ENCODE measurements around the gene CYP4F8.
"Not testable (repeated sequence)": the region's sequence is repeated elsewhere in the genome, so short reads cannot be mapped to it uniquely, and the experiment has no call there.

The CYP4F8 gene

DNA sequence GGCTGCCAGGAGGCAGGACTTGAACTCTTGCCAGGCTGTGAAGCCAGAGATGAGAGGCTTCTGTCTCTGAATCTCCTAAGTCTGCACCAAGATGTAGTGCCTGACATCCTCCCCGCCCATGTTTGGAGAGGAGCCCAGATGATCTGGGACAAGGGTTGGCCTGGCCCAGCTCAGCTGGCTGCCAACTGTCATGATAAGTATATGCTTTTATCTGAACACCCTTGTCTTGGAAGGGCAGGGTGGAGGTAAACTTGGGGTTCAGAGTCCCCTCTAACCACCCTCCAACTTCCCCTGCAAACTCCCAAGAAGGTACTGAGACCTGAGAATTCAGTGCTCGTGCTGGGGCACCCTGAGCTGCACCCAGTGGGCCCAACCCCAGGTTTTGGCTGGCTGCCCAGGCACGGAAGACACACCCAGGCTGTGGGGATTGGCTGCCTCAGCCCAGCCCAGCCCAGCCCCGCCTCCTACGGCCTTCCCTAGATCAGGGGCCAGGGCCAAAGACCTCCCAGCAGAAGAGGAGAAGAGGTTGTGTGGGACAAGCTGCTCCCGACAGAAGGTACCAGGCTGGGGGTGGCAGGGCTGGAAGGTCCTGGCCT, 57.7 kb downstream of the CYP4F8 start, which contains the start of gene CYP4F12:
Gene CYP4F12 (plus strand): TSS at position 508 of the 596 bp plus-strand sequence. CDS start 443 bp downstream, outside the sequence.
- H3K4me3 ChIP-seq (ENCODE audit: low read depth, low read length), result no peak within 1 kb of the TSS
- DNase-seq (ENCODE audit: low read depth), result no peak
- TF ChIP-seq, protein P1, sequence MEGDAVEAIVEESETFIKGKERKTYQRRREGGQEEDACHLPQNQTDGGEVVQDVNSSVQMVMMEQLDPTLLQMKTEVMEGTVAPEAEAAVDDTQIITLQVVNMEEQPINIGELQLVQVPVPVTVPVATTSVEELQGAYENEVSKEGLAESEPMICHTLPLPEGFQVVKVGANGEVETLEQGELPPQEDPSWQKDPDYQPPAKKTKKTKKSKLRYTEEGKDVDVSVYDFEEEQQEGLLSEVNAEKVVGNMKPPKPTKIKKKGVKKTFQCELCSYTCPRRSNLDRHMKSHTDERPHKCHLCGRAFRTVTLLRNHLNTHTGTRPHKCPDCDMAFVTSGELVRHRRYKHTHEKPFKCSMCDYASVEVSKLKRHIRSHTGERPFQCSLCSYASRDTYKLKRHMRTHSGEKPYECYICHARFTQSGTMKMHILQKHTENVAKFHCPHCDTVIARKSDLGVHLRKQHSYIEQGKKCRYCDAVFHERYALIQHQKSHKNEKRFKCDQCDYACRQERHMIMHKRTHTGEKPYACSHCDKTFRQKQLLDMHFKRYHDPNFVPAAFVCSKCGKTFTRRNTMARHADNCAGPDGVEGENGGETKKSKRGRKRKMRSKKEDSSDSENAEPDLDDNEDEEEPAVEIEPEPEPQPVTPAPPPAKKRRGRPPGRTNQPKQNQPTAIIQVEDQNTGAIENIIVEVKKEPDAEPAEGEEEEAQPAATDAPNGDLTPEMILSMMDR (conservative IDR thresholded peaks at IDR 0.05; ENCODE audit: low read depth, low read length), result no peak

DNA sequence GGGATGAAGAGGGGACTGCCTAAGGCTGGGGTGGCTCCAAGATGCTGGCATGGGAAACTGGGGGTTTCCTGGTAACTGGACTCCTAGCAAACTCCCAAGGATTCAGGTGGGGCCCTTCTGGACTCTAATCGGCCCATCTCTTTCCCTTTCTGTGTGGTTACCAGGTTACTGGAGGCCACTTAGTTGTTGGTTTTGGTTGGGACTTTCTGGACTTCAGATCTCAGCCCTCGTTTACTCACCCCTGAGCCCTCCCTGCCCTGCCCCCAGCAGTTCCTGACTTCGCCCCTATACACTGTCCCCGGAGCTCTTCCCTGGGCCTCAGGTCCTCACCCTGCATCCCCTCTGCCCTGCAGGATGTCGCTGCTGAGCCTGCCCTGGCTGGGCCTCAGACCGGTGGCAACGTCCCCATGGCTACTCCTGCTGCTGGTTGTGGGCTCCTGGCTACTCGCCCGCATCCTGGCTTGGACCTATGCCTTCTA, 58.2 kb downstream of the CYP4F8 start:
- TF ChIP-seq, protein P1 (conservative IDR thresholded peaks at IDR 0.05; ENCODE audit: low read depth, low read length), result no peak
- DNase-seq (ENCODE audit: low read depth), result no peak
- no peak overlapping the region for H3K4me3 ChIP-seq (ENCODE audit: low read depth, low read length)

DNA sequence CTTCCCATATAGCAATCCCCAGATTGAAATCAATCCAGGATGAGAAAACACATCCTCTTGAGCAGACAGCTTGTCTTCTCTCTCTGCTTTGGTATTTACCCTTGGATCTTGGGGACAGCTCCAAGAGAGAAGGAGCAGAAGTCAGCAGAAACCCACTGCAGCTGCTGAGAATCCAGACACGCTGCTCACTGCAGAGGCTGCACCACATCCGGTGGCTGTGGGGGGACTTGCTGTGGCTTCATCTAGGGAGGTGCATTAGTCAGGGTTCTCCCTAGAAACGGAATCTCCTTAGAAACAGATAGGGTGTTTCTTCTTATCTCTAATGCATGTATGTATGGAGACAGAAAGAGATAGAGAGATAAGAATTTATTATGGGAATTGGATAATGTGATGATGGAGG, 60.5 kb downstream of the CYP4F8 start:
- TF ChIP-seq, protein P1 (conservative IDR thresholded peaks at IDR 0.05; ENCODE audit: low read depth, low read length), result no peak
- DNase-seq (ENCODE audit: low read depth), result no peak
- H3K4me3 ChIP-seq (ENCODE audit: low read depth, low read length), result no peak overlapping the region

DNA sequence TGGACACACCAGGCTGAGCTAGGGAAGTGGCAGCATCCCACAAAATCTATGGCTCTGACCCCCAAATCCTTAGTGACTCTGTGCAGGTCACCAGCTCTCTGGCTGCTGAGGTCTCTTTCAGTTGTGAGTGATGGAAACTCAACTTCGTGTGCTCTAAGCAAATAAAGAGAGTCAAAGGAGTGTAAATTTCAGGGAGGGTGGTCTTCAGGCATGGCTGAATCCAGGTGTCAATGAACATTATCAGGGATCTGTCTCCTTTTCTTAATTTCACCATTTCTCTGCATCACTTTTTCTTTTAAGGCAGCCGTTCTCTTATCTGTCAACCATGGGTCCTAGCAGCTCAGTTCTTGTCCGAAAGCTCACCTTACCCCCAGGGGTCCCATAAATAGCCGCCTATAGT, 64.1 kb downstream of the CYP4F8 start:
- no peak overlapping the region for H3K4me3 ChIP-seq (ENCODE audit: low read depth, low read length)
- TF ChIP-seq, protein P1 (conservative IDR thresholded peaks at IDR 0.05; ENCODE audit: low read depth, low read length), result no peak
- DNase-seq (ENCODE audit: low read depth), result no peak

DNA sequence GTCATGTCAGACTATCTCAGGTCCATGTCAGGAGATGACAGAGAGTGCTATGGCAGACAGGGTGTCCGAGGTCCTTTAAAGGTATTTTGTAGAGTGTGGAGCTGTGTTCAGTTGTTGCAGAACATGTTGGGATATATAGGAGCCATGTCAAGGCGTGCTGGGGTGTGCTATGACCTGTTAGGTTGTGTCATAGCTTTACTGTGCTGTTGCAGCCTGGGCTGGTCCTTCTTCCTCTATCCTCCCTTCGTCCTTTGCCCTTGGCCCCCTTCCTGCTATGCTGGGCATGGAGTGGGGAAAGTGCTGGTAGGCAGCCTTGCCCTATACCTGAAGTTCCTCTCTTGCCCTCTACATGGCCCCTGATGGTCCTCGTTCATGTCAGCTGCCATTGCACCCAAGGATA, 64.8 kb downstream of the CYP4F8 start:
- DNase-seq (ENCODE audit: low read depth); H3K4me3 ChIP-seq (ENCODE audit: low read depth, low read length): not testable (repeated sequence)

Measured in choroid plexus epithelial cell (primary cell).